CD4-positive, alpha-beta T cell (primary cell): ENCODE measurements around the gene TM4SF1. TPM values are rescaled to one million over a fixed set of nuclear protein-coding genes. Genes with fewer than 3 reads are reported as not detected.

Experiments
- ATAC-seq: fragments of 200-7000 bp; cut with Tn5 transposase; one replicate; pipeline ENCODE4 v1.10.0; 2022; ENCODE audit warnings: mild to moderate bottlenecking; ENCODE audit not compliant: poor library complexity
- CTCF ChIA-PET: fragments of 350-600 bp; sonication (Branson Sonifier 250); formaldehyde crosslinking; loops from one replicate; lab custom pipeline; 2021; ENCODE audit warnings: antibody characterized with exemption, inconsistent platforms; lab: Charles Lee
- POLR2A ChIA-PET: fragments of 350-600 bp; sonication (Branson Sonifier 250); formaldehyde crosslinking; loops from one replicate; lab custom pipeline; 2021; ENCODE audit warnings: antibody characterized with exemption, inconsistent platforms; lab: Charles Lee
- DNase-seq, 14 experiments: peaks; one replicate each; pipeline ENCODE4 v3.0.0-alpha.2; 2013 to 2020; ENCODE audit warnings: mixed read lengths in 2 of 14
- H3K27ac ChIP-seq, 2 donors: one replicate each; pipeline versions ENCODE4 v1.5.1 to v1.7.0; 2013; ENCODE audit warnings: low read length in 2 of 2, low read depth in 1 of 2, mild to moderate bottlenecking in 1 of 2
- H3K27me3 ChIP-seq, 2 experiments: 1 replicate in 1 of 2; 2 replicates in 1 of 2; pipeline versions ENCODE4 v1.6.1 to v1.7.0; 2013; ENCODE audit warnings: low read length in 2 of 2, control low read depth in 1 of 2, mild to moderate bottlenecking in 1 of 2, moderate library complexity in 1 of 2; ENCODE audit not compliant: insufficient read depth in 2 of 2, control insufficient read depth in 1 of 2
- H3K36me3 ChIP-seq: one replicate; pipeline ENCODE4 v1.6.1; 2013; ENCODE audit warnings: low read length, control low read depth; ENCODE audit not compliant: insufficient read depth
- H3K4me1 ChIP-seq: one replicate; pipeline ENCODE4 v1.6.1; 2013; ENCODE audit warnings: low read length, control low read depth; ENCODE audit not compliant: insufficient read depth
- H3K4me3 ChIP-seq: one replicate; pipeline ENCODE4 v1.5.1; 2013; ENCODE audit warnings: mild to moderate bottlenecking, low read length, moderate library complexity
- H3K9me3 ChIP-seq, 2 experiments: 1 replicate in 1 of 2; 2 replicates in 1 of 2; pipeline versions ENCODE4 v1.6.1 to v1.7.0; 2013; ENCODE audit warnings: low read length in 2 of 2, mild to moderate bottlenecking in 2 of 2, control low read depth in 1 of 2, moderate library complexity in 1 of 2; ENCODE audit not compliant: control insufficient read depth in 1 of 2, insufficient read depth in 1 of 2
- H3K27ac Mint-ChIP-seq: one replicate; pipeline ENCODE4 v1.8.0; 2020; ENCODE audit warnings: mixed read lengths
- H3K27me3 Mint-ChIP-seq: one replicate; pipeline ENCODE4 v1.8.0; 2021; ENCODE audit warnings: mixed read lengths
- H3K36me3 Mint-ChIP-seq: one replicate; pipeline ENCODE4 v1.8.0; 2021; ENCODE audit warnings: low read depth, mixed read lengths
- H3K4me1 Mint-ChIP-seq: one replicate; pipeline ENCODE4 v1.8.0; 2021; ENCODE audit warnings: low read depth, mixed read lengths
- H3K4me3 Mint-ChIP-seq: one replicate; pipeline ENCODE4 v1.8.0; 2020; ENCODE audit warnings: mild to moderate bottlenecking, mixed read lengths
- H3K9me3 Mint-ChIP-seq: one replicate; pipeline ENCODE4 v1.8.0; 2020; ENCODE audit warnings: mixed read lengths
- intact Hi-C, 2 experiments: fragments of 100-400 bp; cut with DNase I in 1 of 2; cut with micrococcal nuclease in 1 of 2; formaldehyde crosslinking; loops; one replicate each; pipeline versions ENCODE4 v1.15.1 to v1.9.0; 2023 to 2025; cut with DNase I, micrococcal nuclease
- total RNA-seq, 174 experiments: library from RNA in 2 of 174; stranded (reverse) in 2 of 174; gene quantifications; one replicate each; pipeline ENCODE4 v1.2.3 and lab custom pipeline; 2021 to 2026
- TF ChIP-seq, protein P1 (sequence below): fragments of 200-600 bp; IDR thresholded peaks from one replicate; pipeline ENCODE4 v1.8.0; 2022; ENCODE audit warnings: antibody characterized with exemption, mild to moderate bottlenecking

The TM4SF1 gene
- total RNA-seq, 2 experiments from 2014 or later, result not detected

GRCh38 chr3:149327156-149327555, 50.3 kb downstream of the TM4SF1 start:
- Mint-ChIP-seq H3K36me3 (no peaks in the 10 kb centered on the region), H3K4me3 (no peak overlapping the region), H3K9me3 (no peaks in the 10 kb centered on the region), H3K27me3 (peaks cover 15% of the 10 kb centered on the region), H3K4me1 (no peaks in the 10 kb centered on the region), H3K27ac (no peak overlapping the region)
- intact Hi-C loops, result no loop called here
- H3K9me3 ChIP-seq, result no peaks in the 10 kb centered on the region
- TF ChIP-seq, protein P1, sequence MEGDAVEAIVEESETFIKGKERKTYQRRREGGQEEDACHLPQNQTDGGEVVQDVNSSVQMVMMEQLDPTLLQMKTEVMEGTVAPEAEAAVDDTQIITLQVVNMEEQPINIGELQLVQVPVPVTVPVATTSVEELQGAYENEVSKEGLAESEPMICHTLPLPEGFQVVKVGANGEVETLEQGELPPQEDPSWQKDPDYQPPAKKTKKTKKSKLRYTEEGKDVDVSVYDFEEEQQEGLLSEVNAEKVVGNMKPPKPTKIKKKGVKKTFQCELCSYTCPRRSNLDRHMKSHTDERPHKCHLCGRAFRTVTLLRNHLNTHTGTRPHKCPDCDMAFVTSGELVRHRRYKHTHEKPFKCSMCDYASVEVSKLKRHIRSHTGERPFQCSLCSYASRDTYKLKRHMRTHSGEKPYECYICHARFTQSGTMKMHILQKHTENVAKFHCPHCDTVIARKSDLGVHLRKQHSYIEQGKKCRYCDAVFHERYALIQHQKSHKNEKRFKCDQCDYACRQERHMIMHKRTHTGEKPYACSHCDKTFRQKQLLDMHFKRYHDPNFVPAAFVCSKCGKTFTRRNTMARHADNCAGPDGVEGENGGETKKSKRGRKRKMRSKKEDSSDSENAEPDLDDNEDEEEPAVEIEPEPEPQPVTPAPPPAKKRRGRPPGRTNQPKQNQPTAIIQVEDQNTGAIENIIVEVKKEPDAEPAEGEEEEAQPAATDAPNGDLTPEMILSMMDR, result no peak
- H3K36me3 ChIP-seq, result no peaks in the 10 kb centered on the region
- no peak overlapping the region for H3K27ac ChIP-seq
- ATAC-seq, result no peak
- CTCF ChIA-PET, result no interaction called here
- H3K4me1 ChIP-seq, result no peaks in the 10 kb centered on the region
- no peak overlapping the region for H3K4me3 ChIP-seq
- peaks cover 0 to 2% of the 10 kb centered on the region in 2 experiments for H3K27me3 ChIP-seq
- no peak for DNase-seq
- POLR2A ChIA-PET, result interaction anchor here (0.6 kb wide), 1 partner anchor 24 kb away, joined by 3 read pairs; no protein-coding TSS in a partner anchor

- peaks cover 9% of the 10 kb centered on the region for H3K27me3 Mint-ChIP-seq
- Histone ChIP-seq H3K9me3 (no peaks in the 10 kb centered on the region), H3K36me3 (no peaks in the 10 kb centered on the region), H3K4me3 (no peak overlapping the region), H3K4me1 (no peaks in the 10 kb centered on the region), H3K27me3 (peaks cover 0 to 2% of the 10 kb centered on the region in 2 experiments), H3K27ac (no peak overlapping the region)
- intact Hi-C loops, result no loop called here
- ChIA-PET CTCF (no interaction called here), POLR2A (no interaction called here)
- no peaks in the 10 kb centered on the region for H3K4me1 Mint-ChIP-seq
- H3K27ac Mint-ChIP-seq, result no peak overlapping the region
- ATAC-seq (no peak), DNase-seq (no peak)
- H3K36me3 Mint-ChIP-seq, result no peaks in the 10 kb centered on the region
- TF ChIP-seq, protein P1, result no peak
- H3K9me3 Mint-ChIP-seq, result no peaks in the 10 kb centered on the region
- H3K4me3 Mint-ChIP-seq, result no peak overlapping the region
Measured at GRCh38 chr3:149325581-149325980, 51.9 kb downstream of the TM4SF1 start.

DNA sequence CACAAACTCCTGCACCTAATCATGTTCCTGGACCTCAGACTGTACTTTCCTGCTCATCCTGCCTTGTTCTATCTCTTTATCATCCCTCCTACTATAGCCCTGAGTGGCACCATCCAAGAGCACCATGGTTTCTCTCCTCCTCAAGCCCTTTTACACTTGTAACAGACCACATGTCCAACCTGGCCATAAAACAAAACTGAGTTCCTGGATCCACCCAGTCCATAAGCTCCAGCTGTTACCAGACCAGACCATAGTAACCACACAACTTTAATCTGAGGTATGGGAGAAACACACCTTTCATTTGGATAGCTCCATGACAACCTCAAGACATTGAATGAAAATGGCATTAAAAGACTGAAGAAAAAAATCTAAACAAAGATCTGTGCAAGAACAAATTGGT, 53.1 kb downstream of the TM4SF1 start:
- intact Hi-C loops, result no loop called here
- ChIA-PET CTCF (no interaction called here), POLR2A (no interaction called here)
- Mint-ChIP-seq H3K4me3 (no peak overlapping the region), H3K9me3 (no peaks in the 10 kb centered on the region), H3K36me3 (no peaks in the 10 kb centered on the region), H3K27me3 (peaks cover 9% of the 10 kb centered on the region), H3K27ac (no peak overlapping the region), H3K4me1 (no peaks in the 10 kb centered on the region)
- Histone ChIP-seq H3K36me3 (no peaks in the 10 kb centered on the region), H3K9me3 (no peaks in the 10 kb centered on the region), H3K4me1 (no peaks in the 10 kb centered on the region), H3K27me3 (peaks cover 0 to 2% of the 10 kb centered on the region in 2 experiments), H3K4me3 (no peak overlapping the region), H3K27ac (no peak overlapping the region)
- TF ChIP-seq, protein P1, result no peak
- DNase-seq (no peak), ATAC-seq (no peak)
